Measurements from ENCODE around the gene PARP15. TPM values are rescaled to one million over a fixed set of nuclear protein-coding genes. Genes with fewer than 3 reads are reported as not detected.

PARP15 gene
- total RNA-seq, 1 experiment from 2014 or later, result 0.07 TPM

- CTCF ChIA-PET, result no interaction called here
- Histone ChIP-seq H3K4me1 (peaks cover 5% of the 10 kb centered on the region; the same call in 1 of the 2 replicates), H3K4me3 (ENCODE audit: low read depth, low read length) (no peak overlapping the region), H3K9me3 (no peaks in the 10 kb centered on the region), H3K27me3 (replicated peaks; ENCODE audit: control insufficient read depth, insufficient read depth, low read length) (no peaks in the 10 kb centered on the region), H3K36me3 (ENCODE audit: control insufficient read depth, insufficient read depth, low read length) (no peaks in the 10 kb centered on the region)
- DNase-seq, result no peak
- POLR2A ChIA-PET, result no interaction called here
- H3K4me1 Mint-ChIP-seq (ENCODE audit: low read depth, unreplicated experiment), result peaks cover 24% of the 10 kb centered on the region
- intact Hi-C loops (cut with micrococcal nuclease; ENCODE audit: unreplicated experiment), result loop anchor here (5.0 kb wide), 1 partner anchor 295 kb away; the partner anchor contains the start of genes FAM162A and MIX23
- H3K9me3 Mint-ChIP-seq (ENCODE audit: unreplicated experiment), result no peaks in the 10 kb centered on the region
- no peak overlapping the region for H3K4me3 Mint-ChIP-seq (ENCODE audit: unreplicated experiment)
- BruUV-seq (replicated peaks), result no TSS peak
- H3K27me3 Mint-ChIP-seq (ENCODE audit: insufficient read depth, unreplicated experiment), result no peaks in the 10 kb centered on the region
- no peak for TF ChIP-seq CTCF (IDR thresholded peaks at IDR 0.05; ENCODE audit: insufficient read depth in 1 of 2, low read depth in 1 of 2, low read length in 1 of 2, severe bottlenecking in 1 of 2, unreplicated experiment in 1 of 2)
- no peak overlapping the region for H3K27ac Mint-ChIP-seq (ENCODE audit: unreplicated experiment)
- H3K36me3 Mint-ChIP-seq (ENCODE audit: insufficient read depth, unreplicated experiment), result peaks cover 7% of the 10 kb centered on the region
Observed at GRCh38 chr3:122677216-122677615, 99.8 kb downstream of the PARP15 start.

DNA sequence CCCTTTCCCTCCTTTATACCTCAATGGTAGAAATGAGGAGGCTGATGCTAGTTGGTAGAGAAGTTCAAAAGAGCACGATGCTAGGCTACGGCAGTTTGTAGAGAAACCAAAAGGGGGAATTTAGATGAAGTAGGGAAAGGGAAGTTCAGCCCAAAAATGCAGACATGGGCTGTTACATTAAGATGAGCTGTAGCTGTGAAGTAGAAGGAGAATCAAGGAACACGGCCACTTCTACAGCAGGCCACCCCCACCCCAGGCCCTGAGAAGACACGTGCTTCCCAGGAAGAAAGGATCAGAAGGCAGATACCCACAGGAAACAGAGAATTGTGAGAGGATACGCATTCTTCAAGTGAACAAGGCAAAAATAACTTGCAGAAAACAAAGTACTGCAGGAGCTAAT lies 101.1 kb downstream of the PARP15 start:
- intact Hi-C loops (cut with micrococcal nuclease; ENCODE audit: unreplicated experiment), result loop anchor here (5.0 kb wide), 1 partner anchor 296 kb away; the partner anchor contains the start of genes FAM162A and MIX23
- H3K4me3 Mint-ChIP-seq (ENCODE audit: unreplicated experiment), result no peak overlapping the region
- no peak for DNase-seq
- H3K27me3 Mint-ChIP-seq (ENCODE audit: insufficient read depth, unreplicated experiment), result no peaks in the 10 kb centered on the region
- H3K27ac Mint-ChIP-seq (ENCODE audit: unreplicated experiment), result no peak overlapping the region
- peaks cover 5% of the 10 kb centered on the region; the same call in 1 of the 2 replicates for H3K4me1 ChIP-seq
- H3K4me3 ChIP-seq (ENCODE audit: low read depth, low read length), result no peak overlapping the region
- H3K36me3 Mint-ChIP-seq (ENCODE audit: insufficient read depth, unreplicated experiment), result peaks cover 7% of the 10 kb centered on the region
- BruUV-seq (replicated peaks), result no TSS peak
- peaks cover 24% of the 10 kb centered on the region for H3K4me1 Mint-ChIP-seq (ENCODE audit: low read depth, unreplicated experiment)
- no peaks in the 10 kb centered on the region for H3K27me3 ChIP-seq (replicated peaks; ENCODE audit: control insufficient read depth, insufficient read depth, low read length)
- TF ChIP-seq CTCF (IDR thresholded peaks at IDR 0.05; ENCODE audit: insufficient read depth in 1 of 2, low read depth in 1 of 2, low read length in 1 of 2, severe bottlenecking in 1 of 2, unreplicated experiment in 1 of 2), result no peak
- no peaks in the 10 kb centered on the region for H3K9me3 Mint-ChIP-seq (ENCODE audit: unreplicated experiment)
- POLR2A ChIA-PET, result interaction anchor here (0.7 kb wide), 1 partner anchor 164 kb away, joined by 3 read pairs; the partner anchor contains the start of gene KPNA1
- CTCF ChIA-PET, result interaction anchor here (0.6 to 2.3 kb wide), 4 partner anchors 77 to 249 kb away, joined by 3 to 10 read pairs (median 4); partner anchors contain the start of genes DTX3L and PARP9
- H3K9me3 ChIP-seq, result no peaks in the 10 kb centered on the region
- no peaks in the 10 kb centered on the region for H3K36me3 ChIP-seq (ENCODE audit: control insufficient read depth, insufficient read depth, low read length)

GRCh38 chr3:122679085-122679881 lies 101.8 kb downstream of the PARP15 start:
- H3K36me3 Mint-ChIP-seq (ENCODE audit: insufficient read depth, unreplicated experiment), result peaks cover 7% of the 10 kb centered on the region
- H3K27me3 Mint-ChIP-seq (ENCODE audit: insufficient read depth, unreplicated experiment), result no peaks in the 10 kb centered on the region
- H3K4me3 ChIP-seq (ENCODE audit: low read depth, low read length), result no peak overlapping the region
- peak overlapping the region; percentile 89 for H3K4me3 Mint-ChIP-seq (ENCODE audit: unreplicated experiment)
- no peaks in the 10 kb centered on the region for H3K9me3 ChIP-seq
- no peaks in the 10 kb centered on the region for H3K27me3 ChIP-seq (replicated peaks; ENCODE audit: control insufficient read depth, insufficient read depth, low read length)
- peak; percentile 78 to 79 for DNase-seq
- no TSS peak for BruUV-seq (replicated peaks)
- peaks cover 24% of the 10 kb centered on the region for H3K4me1 Mint-ChIP-seq (ENCODE audit: low read depth, unreplicated experiment)
- no peaks in the 10 kb centered on the region for H3K36me3 ChIP-seq (ENCODE audit: control insufficient read depth, insufficient read depth, low read length)
- ChIA-PET POLR2A (interaction anchor here (0.5 to 0.7 kb wide), 2 partner anchors 165 to 166 kb away, joined by 3 read pairs; partner anchors contain the start of gene KPNA1), CTCF (interaction anchor here (0.6 to 2.3 kb wide), 8 partner anchors 10 to 295 kb away, joined by 3 to 10 read pairs (median 5); partner anchors contain the start of genes DTX3L, FAM162A, PARP9 and WDR5B)
- intact Hi-C loops (cut with micrococcal nuclease; ENCODE audit: unreplicated experiment), result loop anchor here (1.0 to 5.0 kb wide), 5 partner anchors 115 to 297 kb away; partner anchors contain the start of genes DTX3L, FAM162A, MIX23 and PARP9
- no peaks in the 10 kb centered on the region for H3K9me3 Mint-ChIP-seq (ENCODE audit: unreplicated experiment)
- TF ChIP-seq CTCF (IDR thresholded peaks at IDR 0.05; ENCODE audit: insufficient read depth in 1 of 2, low read depth in 1 of 2, low read length in 1 of 2, severe bottlenecking in 1 of 2, unreplicated experiment in 1 of 2), result peak; percentile 68 to 76
- peak overlapping the region; percentile 78 for H3K27ac Mint-ChIP-seq (ENCODE audit: unreplicated experiment)
- H3K4me1 ChIP-seq, result peaks cover 5% of the 10 kb centered on the region; the same call in 1 of the 2 replicates
